Fibroblast of mammary gland (primary cell): Measurements from ENCODE around the gene GULP1.

ENCODE experiments used
- DNase-seq: peaks from one replicate; pipeline ENCODE4 v3.0.0-alpha.2; 2010; ENCODE audit warnings: low read depth
- H3K4me3 ChIP-seq: 2 replicates; pipeline ENCODE4 v1.5.1; 2011; ENCODE audit warnings: low read depth, mild to moderate bottlenecking, low read length, moderate library complexity; ENCODE audit not compliant: control insufficient read depth
- TF ChIP-seq, protein P1 (sequence below): conservative IDR thresholded peaks from 2 replicates; pipeline ENCODE4 v1.5.1; 2011; ENCODE audit warnings: low read depth, low read length, inconsistent platforms; ENCODE audit not compliant: control insufficient read depth, insufficient read depth

The GULP1 gene

DNA sequence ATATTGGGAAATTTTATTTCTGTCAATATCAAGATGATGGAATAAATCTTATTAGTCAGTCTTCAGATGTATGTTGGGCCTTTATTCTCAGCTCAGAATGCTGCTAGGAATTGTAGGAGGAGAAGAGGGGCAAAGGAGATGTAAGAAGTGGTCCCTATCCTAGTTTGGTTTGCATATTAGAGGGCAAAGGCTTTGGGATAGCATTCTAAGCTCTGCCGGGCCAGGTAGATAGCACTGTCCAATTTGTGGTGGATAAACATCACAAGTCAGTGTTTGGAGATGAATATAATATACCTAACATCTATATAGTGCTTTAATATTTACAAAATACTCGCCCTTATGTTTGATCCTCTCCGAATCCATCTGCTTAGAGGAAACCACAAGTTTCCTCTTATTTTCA lies 149.2 kb downstream of the GULP1 start:
- TF ChIP-seq, protein P1, sequence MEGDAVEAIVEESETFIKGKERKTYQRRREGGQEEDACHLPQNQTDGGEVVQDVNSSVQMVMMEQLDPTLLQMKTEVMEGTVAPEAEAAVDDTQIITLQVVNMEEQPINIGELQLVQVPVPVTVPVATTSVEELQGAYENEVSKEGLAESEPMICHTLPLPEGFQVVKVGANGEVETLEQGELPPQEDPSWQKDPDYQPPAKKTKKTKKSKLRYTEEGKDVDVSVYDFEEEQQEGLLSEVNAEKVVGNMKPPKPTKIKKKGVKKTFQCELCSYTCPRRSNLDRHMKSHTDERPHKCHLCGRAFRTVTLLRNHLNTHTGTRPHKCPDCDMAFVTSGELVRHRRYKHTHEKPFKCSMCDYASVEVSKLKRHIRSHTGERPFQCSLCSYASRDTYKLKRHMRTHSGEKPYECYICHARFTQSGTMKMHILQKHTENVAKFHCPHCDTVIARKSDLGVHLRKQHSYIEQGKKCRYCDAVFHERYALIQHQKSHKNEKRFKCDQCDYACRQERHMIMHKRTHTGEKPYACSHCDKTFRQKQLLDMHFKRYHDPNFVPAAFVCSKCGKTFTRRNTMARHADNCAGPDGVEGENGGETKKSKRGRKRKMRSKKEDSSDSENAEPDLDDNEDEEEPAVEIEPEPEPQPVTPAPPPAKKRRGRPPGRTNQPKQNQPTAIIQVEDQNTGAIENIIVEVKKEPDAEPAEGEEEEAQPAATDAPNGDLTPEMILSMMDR: no peak
- H3K4me3 ChIP-seq: no peak overlapping the region
- DNase-seq: no peak

DNA sequence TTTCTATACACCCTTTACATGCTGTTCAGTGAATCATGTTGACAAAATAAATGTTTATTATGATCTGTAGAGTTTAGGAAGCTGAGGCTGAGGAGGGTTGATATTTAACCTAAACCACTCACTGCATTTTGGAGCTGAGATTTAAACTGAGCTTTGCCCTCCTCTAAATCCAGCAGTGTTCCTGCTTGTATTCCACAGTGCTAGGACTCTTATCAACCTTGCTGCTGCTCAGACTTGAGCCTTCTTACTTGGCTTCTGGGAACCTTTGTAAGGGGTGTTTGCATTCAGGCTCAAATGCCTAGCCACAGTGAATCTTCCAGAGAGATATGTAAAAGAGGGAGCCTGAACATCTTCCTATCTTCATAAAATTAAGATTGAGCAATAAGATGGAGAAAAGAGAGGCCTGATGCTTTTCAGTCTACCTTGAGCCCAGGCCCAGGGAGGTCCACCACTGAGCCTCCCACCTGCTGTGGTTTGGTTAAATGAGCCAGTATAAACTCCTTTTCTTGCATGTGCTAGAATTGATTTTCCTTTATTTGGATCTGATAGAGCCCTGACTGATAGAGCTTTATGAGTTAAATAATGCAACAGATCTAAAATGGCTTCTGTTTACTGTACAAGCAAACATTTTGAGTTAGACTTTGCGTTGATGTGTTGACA lies 149.7 kb downstream of the GULP1 start:
- TF ChIP-seq, protein P1: no peak
- H3K4me3 ChIP-seq: no peak overlapping the region
- no peak for DNase-seq

DNA sequence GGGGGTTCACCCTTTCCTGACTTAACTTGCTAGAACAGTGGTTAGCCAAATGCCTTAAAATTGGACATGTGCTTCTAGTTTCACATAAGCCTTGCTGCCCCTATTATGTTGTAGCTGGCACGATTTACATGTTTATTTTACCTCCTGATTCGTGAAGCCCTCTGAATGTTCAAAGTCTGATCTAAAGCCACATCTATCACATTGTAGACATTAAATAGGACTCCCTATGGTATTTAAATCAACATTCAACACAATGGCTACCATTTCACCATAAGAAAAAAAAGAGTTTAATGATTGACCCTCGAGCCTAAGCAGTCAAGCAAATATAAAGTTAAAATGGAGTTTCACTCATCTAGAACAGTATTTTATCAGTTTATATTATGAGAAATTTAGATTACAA lies 151.5 kb downstream of the GULP1 start:
- TF ChIP-seq, protein P1: no peak
- no peak overlapping the region for H3K4me3 ChIP-seq
- no peak for DNase-seq

DNA sequence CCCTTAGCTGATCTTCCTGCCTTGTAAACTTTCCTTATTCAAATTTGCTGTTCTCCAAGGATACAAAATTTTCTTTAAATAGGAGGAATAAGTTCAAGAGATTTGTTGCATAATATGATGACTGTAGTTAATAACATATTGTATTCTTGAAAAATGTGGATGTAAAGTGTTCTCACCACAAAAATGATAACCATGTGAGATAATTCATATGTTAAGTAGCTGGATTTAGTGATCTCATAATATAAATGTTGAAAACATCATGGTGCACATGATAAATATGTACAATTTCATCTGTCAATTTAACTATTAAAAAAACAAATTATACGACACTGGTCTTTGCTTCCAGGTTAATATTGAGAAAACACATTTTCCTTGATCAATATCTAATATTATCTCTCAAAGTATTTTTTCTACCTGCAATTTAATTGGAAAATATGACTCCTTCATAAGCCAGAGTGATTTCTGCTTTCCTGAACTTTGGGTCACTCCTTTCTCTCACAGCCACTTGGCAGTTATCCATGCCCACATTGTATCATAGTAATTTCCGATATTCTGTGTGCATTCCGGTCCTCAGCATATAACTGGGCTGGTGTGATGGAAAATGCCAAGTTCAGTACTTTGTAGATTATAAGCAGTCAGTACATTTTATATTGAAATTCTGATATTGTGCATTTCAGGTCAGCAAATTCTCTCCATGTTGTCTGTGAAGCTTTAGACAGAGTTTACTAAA lies 152.6 kb downstream of the GULP1 start:
- no peak for DNase-seq
- TF ChIP-seq, protein P1: no peak
- H3K4me3 ChIP-seq: no peak overlapping the region

DNA sequence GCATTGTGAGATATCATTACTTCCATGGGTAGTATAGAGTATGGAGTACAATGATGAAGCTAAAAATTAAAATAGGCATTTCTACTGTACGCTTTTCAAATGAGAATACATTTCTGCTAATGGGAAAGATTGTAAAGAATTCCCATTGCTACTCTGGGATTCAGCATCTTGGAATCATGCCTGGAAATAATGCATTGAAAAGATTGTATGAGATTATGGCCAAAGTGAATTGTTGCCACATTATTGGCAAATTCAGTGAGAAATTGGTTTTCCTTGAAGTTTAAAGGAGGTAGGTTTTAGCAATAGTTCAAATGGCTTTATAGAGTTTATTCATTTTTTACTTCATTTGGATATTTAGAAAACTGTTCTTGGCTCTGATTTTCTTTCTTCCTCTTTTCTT lies 157.9 kb downstream of the GULP1 start:
- H3K4me3 ChIP-seq: no peak overlapping the region
- TF ChIP-seq, protein P1: no peak
- no peak for DNase-seq

DNA sequence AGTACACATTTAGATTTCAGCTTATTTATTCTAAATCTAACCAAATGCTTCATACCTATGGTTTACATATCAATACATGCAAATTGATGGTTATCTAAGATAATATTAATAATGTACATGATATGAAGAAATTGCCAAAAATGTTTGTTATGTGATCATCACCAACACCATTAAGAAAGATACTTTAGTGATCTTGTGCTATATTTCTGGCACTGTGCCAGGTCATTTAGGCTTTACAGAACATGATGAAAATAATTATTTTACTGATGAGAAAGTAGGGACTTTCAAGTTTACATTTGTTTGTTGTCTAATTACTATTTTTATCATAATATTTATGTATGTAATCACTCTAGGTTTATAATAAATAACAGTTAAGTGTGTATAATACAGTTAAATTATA lies 158.3 kb downstream of the GULP1 start:
- DNase-seq: peak; percentile 4
- no peak overlapping the region for H3K4me3 ChIP-seq
- TF ChIP-seq, protein P1: no peak
